HCT116 (cell line): ENCODE results near the gene SLC6A19. TPM values are rescaled to one million over a fixed set of nuclear protein-coding genes. Genes with fewer than 3 reads are reported as not detected.

Experiments
- ATAC-seq: fragments of 200-7000 bp; cut with Tn5 transposase; 2 replicates; pipeline ENCODE4 v1.9.1; 2020; ENCODE audit warnings: mild to moderate bottlenecking, moderate library complexity
- BruUV-seq: library from RNA; stranded (reverse); fragments of 400-500 nt; replicated peaks from 2 replicates; lab custom pipeline; 2021; lab: Mats Ljungman, UMichigan
- CTCF ChIA-PET: fragments of 300-600 bp; sonication (Branson Sonifier 250); formaldehyde crosslinking; loops from one replicate; lab custom pipeline; 2021; ENCODE audit warnings: antibody characterized with exemption; lab: Charles Lee
- POLR2A ChIA-PET: fragments of 300-600, 350-600 bp; sonication (Branson Sonifier 250); formaldehyde crosslinking; loops from one replicate; lab custom pipeline; 2021; ENCODE audit warnings: antibody characterized with exemption; lab: Charles Lee
- RAD21 ChIA-PET, 2 experiments: fragments of 300-600 bp; sonication (Branson Sonifier 250); formaldehyde crosslinking; loops; one replicate each; lab custom pipeline; 2023; ENCODE audit warnings: low total read pairs in 2 of 2; ENCODE audit not compliant: uncharacterized antibody in 2 of 2, unreplicated experiment in 2 of 2, low non-redundant PET in 1 of 2; lab: Charles Lee
- DNase-seq: peaks from one replicate; pipeline ENCODE4 v3.0.0-alpha.2; 2010; ENCODE audit warnings: low read depth, low spot score
- H2AFZ ChIP-seq: fragments of 200-600 bp; shearing (Covaris generic), sonication (generic); 2 replicates; pipeline ENCODE4 v1.6.1; 2017; ENCODE audit warnings: low read depth, mixed run types, mixed read lengths, antibody characterized with exemption, low read length; ENCODE audit not compliant: poor library complexity, severe bottlenecking
- H3K27ac ChIP-seq: 2 replicates; pipeline ENCODE4 v1.5.1; 2012; ENCODE audit warnings: low read depth, low read length
- H3K27me3 ChIP-seq: fragments of 200-600 bp; sonication (generic); 2 replicates; pipeline ENCODE4 v1.6.1; 2016; ENCODE audit warnings: mixed run types, low read length, mixed read lengths; ENCODE audit not compliant: insufficient read depth
- H3K36me3 ChIP-seq, 2 experiments: fragments of 200-500 bp in 1 of 2; fragments of 200-600 bp in 1 of 2; sonication (Bioruptor generic) in 1 of 2; sonication (generic) in 1 of 2; 2 replicates each; pipeline versions ENCODE4 v1.5.1 to v1.6.1; 2014 to 2016; ENCODE audit warnings: low read length in 2 of 2, inconsistent platforms in 1 of 2, mixed read lengths in 1 of 2, mixed run types in 1 of 2; ENCODE audit not compliant: insufficient read depth in 2 of 2, control insufficient read depth in 1 of 2
- H3K4me1 ChIP-seq, 2 experiments: fragments of 200-600 bp in 1 of 2; sonication (generic) in 1 of 2; 2 replicates each; pipeline versions ENCODE4 v1.5.1 to v1.6.1; 2012 to 2017; ENCODE audit warnings: low read length in 2 of 2, inconsistent platforms in 1 of 2, mild to moderate bottlenecking in 1 of 2, mixed read lengths in 1 of 2, mixed run types in 1 of 2, moderate library complexity in 1 of 2; ENCODE audit not compliant: insufficient read depth in 2 of 2, control insufficient read depth in 1 of 2
- H3K4me2 ChIP-seq: fragments of 200-600 bp; sonication (generic); 2 replicates; pipeline ENCODE4 v1.6.1; 2017; ENCODE audit warnings: mixed run types, low read length, mixed read lengths
- H3K4me3 ChIP-seq, 2 experiments: fragments of 200-600 bp in 1 of 2; sonication (generic) in 1 of 2; replicated peaks in 1 of 2; 2 replicates each; pipeline ENCODE4 v1.5.1; 2011 to 2016; ENCODE audit warnings: low read length in 2 of 2, control low read depth in 1 of 2, low read depth in 1 of 2, mild to moderate bottlenecking in 1 of 2, mixed read lengths in 1 of 2, mixed run types in 1 of 2
- H3K79me2 ChIP-seq: fragments of 200-600 bp; sonication (generic); 2 replicates; pipeline ENCODE4 v1.6.1; 2017; ENCODE audit warnings: mild to moderate bottlenecking, mixed run types, low read length, moderate library complexity, mixed read lengths; ENCODE audit not compliant: insufficient read depth
- H3K9ac ChIP-seq: fragments of 200-600 bp; sonication (generic); 2 replicates; pipeline ENCODE4 v1.6.1; 2016; ENCODE audit warnings: low read length, mixed read lengths
- H3K9me2 ChIP-seq: fragments of 200-600 bp; sonication (generic), shearing (Covaris generic); 2 replicates; pipeline ENCODE4 v1.6.1; 2017; ENCODE audit warnings: mixed run types, mild to moderate bottlenecking, moderate library complexity; ENCODE audit not compliant: insufficient read depth
- H3K9me3 ChIP-seq, 2 experiments: fragments of 200-500 bp in 1 of 2; fragments of 200-600 bp in 1 of 2; sonication (Bioruptor generic) in 1 of 2; sonication (generic) in 1 of 2; 2 replicates each; pipeline ENCODE4 v1.6.1; 2014 to 2017; ENCODE audit warnings: low read length in 2 of 2, mixed read lengths in 2 of 2, inconsistent platforms in 1 of 2, low read depth in 1 of 2, mild to moderate bottlenecking in 1 of 2, mixed run types in 1 of 2, moderate library complexity in 1 of 2; ENCODE audit not compliant: control insufficient read depth in 1 of 2, insufficient read depth in 1 of 2
- H4K20me1 ChIP-seq: fragments of 200-600 bp; sonication (generic), shearing (Covaris generic); 2 replicates; pipeline ENCODE4 v1.6.1; 2017; ENCODE audit warnings: mixed run types, mild to moderate bottlenecking, moderate library complexity; ENCODE audit not compliant: insufficient read depth
- CBX3 ChIP-seq: IDR thresholded peaks from 2 replicates; pipeline ENCODE4 v1.6.1; 2012; ENCODE audit warnings: low read depth
- CEBPB ChIP-seq: IDR thresholded peaks from 2 replicates; pipeline ENCODE4 v1.6.1; 2012; ENCODE audit warnings: low read depth
- CTCF ChIP-seq, 3 experiments: fragments of 200-600 bp in 1 of 3; sonication (generic) in 1 of 3; IDR thresholded peaks in 2 of 3; conservative IDR thresholded peaks in 1 of 3; 2 replicates each; pipeline ENCODE4 v1.5.1; 2012 to 2017; ENCODE audit warnings: low read depth in 2 of 3, low read length in 2 of 3, antibody characterized with exemption in 1 of 3, borderline replicate concordance in 1 of 3, control low read depth in 1 of 3, mild to moderate bottlenecking in 1 of 3, mixed read lengths in 1 of 3, mixed run types in 1 of 3, moderate library complexity in 1 of 3; ENCODE audit not compliant: insufficient read depth in 1 of 3
- EGR1 ChIP-seq: IDR thresholded peaks from 2 replicates; pipeline ENCODE4 v1.6.1; 2012; ENCODE audit warnings: low read depth
- ELF1 ChIP-seq: IDR thresholded peaks from 2 replicates; pipeline ENCODE4 v1.6.1; 2012; ENCODE audit warnings: low read depth, borderline replicate concordance
- FOSL1 ChIP-seq: IDR thresholded peaks from 2 replicates; pipeline ENCODE4 v1.6.1; 2012; ENCODE audit warnings: low read depth
- JUND ChIP-seq: IDR thresholded peaks from 2 replicates; pipeline ENCODE4 v1.6.1; 2012
- POLR2AphosphoS5 ChIP-seq: IDR thresholded peaks from 2 replicates; pipeline ENCODE4 v1.6.1; 2011; ENCODE audit warnings: mild to moderate bottlenecking, low read depth, low read length, moderate library complexity
- YY1 ChIP-seq: IDR thresholded peaks from 2 replicates; pipeline ENCODE4 v1.6.1; 2011; ENCODE audit warnings: low read length, low read depth, moderate library complexity, mild to moderate bottlenecking; ENCODE audit not compliant: insufficient replicate concordance; ENCODE audit errors: extremely low read depth
- ZBTB33 ChIP-seq: IDR thresholded peaks from 2 replicates; pipeline ENCODE4 v1.6.1; 2011; ENCODE audit warnings: mild to moderate bottlenecking, low read length, moderate library complexity; ENCODE audit not compliant: insufficient replicate concordance; ENCODE audit errors: extremely low read depth
- intact Hi-C: fragments of 100-400 bp; cut with micrococcal nuclease; formaldehyde crosslinking; loops from 2 replicates; pipeline ENCODE4 v1.10.0; 2022
- total RNA-seq: library from RNA; stranded (reverse); gene quantifications from one replicate; pipeline ENCODE4 v1.2.1, GENCODE V29; 2021; ENCODE audit not compliant: unreplicated experiment
- TF ChIP-seq, protein P1 (sequence below): IDR thresholded peaks from 2 replicates; pipeline ENCODE4 v1.6.1; 2012; ENCODE audit warnings: low read depth

SLC6A19 gene
- total RNA-seq, 1 experiment from 2014 or later: not detected

DNA sequence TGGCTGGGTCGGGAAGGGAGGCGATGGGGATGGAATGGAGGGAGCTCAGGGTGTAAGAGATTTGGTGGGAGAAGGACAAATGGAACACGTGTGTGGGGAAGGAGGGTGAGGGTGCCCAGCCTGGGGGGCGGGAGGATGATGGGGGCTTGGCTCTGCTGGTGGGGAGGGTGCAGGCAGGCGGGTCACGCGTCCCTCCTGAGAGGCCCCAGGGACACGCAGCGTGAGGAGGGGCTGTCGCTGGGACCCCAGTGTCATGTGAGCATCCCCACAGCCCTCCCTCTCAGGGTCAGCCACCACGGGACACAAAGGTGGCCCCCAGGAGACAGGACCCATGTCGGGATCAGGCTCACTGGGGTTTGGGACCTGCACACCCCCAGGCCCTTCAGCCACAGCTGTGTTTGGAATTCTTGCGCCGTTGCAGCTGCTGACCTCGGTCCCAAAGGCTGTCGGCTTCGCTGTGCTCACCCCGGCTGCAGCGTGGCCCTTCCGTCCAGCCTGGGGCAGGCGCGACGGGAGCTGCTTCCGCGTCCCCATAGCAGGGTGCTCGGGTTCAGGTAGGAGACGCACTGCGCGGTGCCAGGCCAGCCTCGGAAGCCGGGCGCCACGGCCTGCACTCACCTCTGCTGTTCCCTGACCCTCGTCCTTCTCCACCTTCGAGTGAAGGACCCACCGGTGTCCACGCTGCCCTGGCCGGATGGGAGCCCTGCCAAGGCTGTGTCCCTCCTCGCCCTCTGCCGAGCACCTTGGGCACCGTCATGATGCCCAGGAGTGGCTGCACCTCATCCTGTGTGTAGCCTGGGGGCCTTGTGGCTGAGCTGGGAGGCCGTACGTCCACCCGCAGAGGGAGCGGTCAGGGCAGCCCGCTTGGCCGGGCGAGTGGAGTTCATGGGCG lies 5.4 kb downstream of the SLC6A19 start:
- Histone ChIP-seq H3K79me2 (no peaks in the 10 kb centered on the region), H3K9ac (no peak overlapping the region), H3K4me3 (no peak overlapping the region), H3K4me2 (no peak overlapping the region), H3K9me2 (no peaks in the 10 kb centered on the region), H3K36me3 (no peaks in the 10 kb centered on the region), H4K20me1 (no peaks in the 10 kb centered on the region), H3K27ac (no peak overlapping the region), H3K27me3 (no peaks in the 10 kb centered on the region), H3K9me3 (no peaks in the 10 kb centered on the region), H2AFZ (no peak overlapping the region), H3K4me1 (no peaks in the 10 kb centered on the region)
- ChIA-PET RAD21 (no interaction called here), CTCF (no interaction called here), POLR2A (no interaction called here)
- no peak for ATAC-seq
- BruUV-seq: no TSS peak
- no peak for DNase-seq
- intact Hi-C loops: no loop called here
- TF ChIP-seq YY1 (no peak), POLR2AphosphoS5 (no peak), EGR1 (no peak), CTCF (IDR thresholded peaks at IDR 0.05 in 2 of 3, conservative IDR thresholded peaks at IDR 0.05 in 1 of 3; ENCODE audit: borderline replicate concordance in 1 of 3, insufficient read depth in 1 of 3, low read depth in 2 of 3, low read length in 2 of 3) (no peak), ELF1 (no peak), CEBPB (no peak), ZBTB33 (no peak), CBX3 (no peak), JUND (no peak), FOSL1 (no peak)
- TF ChIP-seq, protein P1, sequence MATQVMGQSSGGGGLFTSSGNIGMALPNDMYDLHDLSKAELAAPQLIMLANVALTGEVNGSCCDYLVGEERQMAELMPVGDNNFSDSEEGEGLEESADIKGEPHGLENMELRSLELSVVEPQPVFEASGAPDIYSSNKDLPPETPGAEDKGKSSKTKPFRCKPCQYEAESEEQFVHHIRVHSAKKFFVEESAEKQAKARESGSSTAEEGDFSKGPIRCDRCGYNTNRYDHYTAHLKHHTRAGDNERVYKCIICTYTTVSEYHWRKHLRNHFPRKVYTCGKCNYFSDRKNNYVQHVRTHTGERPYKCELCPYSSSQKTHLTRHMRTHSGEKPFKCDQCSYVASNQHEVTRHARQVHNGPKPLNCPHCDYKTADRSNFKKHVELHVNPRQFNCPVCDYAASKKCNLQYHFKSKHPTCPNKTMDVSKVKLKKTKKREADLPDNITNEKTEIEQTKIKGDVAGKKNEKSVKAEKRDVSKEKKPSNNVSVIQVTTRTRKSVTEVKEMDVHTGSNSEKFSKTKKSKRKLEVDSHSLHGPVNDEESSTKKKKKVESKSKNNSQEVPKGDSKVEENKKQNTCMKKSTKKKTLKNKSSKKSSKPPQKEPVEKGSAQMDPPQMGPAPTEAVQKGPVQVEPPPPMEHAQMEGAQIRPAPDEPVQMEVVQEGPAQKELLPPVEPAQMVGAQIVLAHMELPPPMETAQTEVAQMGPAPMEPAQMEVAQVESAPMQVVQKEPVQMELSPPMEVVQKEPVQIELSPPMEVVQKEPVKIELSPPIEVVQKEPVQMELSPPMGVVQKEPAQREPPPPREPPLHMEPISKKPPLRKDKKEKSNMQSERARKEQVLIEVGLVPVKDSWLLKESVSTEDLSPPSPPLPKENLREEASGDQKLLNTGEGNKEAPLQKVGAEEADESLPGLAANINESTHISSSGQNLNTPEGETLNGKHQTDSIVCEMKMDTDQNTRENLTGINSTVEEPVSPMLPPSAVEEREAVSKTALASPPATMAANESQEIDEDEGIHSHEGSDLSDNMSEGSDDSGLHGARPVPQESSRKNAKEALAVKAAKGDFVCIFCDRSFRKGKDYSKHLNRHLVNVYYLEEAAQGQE: no peak
